Esophagus squamous epithelium (tissue), 4 donors: Measurements from ENCODE around the gene IQSEC1.

Experiments used
- CTCF ChIP-seq, 6 experiments: fragments of 450-650 bp in 4 of 6; fragments of 200-600 bp in 2 of 6; sonication (generic) in 2 of 6; IDR thresholded peaks; one replicate each; pipeline ENCODE4 v1.5.1; 2016 to 2019; ENCODE audit warnings: antibody characterized with exemption in 6 of 6, mild to moderate bottlenecking in 4 of 6, moderate library complexity in 4 of 6
- POLR2A ChIP-seq, 4 donors: fragments of 450-650 bp; IDR thresholded peaks; one replicate each; pipeline ENCODE4 v1.6.1; 2017; ENCODE audit warnings: antibody characterized with exemption in 4 of 4, mild to moderate bottlenecking in 4 of 4, moderate library complexity in 3 of 4

GRCh38 chr3:13027154-13027553, 46.1 kb downstream of the IQSEC1 start:
- TF ChIP-seq CTCF (IDR thresholded peaks at IDR 0.05) (no peak), POLR2A (IDR thresholded peaks at IDR 0.05) (no peak)
